GM21447 (cell line): ENCODE results near the gene NKX1-1.
"Not testable (repeated sequence)": the region's sequence is repeated elsewhere in the genome, so short reads cannot be mapped to it uniquely, and the experiment has no call there.

Experiments used
- ATAC-seq: cut with Tn5 transposase; IDR thresholded peaks from one replicate; pipeline ENCODE4 v1.9.1; 2021; ENCODE audit not compliant: unreplicated experiment

Gene NKX1-1

DNA sequence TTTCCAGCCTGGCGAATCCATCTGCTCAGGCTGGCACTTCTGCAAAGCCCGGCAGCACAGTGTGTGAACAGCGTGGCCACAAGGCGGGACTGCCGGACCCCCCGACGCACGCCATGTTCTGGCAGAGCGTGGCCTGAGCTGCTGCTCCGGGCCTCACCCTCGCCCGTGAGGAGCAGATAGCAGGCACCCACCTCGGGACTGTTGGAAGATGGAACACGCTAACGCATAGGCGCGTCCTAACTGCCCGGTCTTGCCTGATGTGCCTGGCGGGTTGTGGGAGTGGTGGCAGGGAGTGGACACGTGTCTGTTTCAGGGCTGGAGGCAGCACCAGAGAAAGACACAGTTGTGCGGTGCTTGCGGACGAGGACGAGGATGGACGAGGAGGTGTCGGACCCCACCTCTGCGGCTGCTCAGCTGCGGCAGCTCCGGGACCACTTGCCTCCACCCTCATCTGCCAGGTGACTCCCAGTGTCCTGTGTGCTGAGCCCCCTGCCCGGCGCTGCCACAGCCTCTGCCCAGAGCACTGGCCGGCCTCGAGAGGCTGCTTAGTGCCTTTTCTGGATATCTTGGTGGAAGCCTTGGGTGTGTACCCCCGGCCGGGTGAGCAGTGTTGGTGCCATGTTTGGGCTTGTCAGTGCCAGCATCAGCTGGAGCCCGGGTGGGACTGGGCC is 31.1 kb downstream of the NKX1-1 start:
- no peak for ATAC-seq

DNA sequence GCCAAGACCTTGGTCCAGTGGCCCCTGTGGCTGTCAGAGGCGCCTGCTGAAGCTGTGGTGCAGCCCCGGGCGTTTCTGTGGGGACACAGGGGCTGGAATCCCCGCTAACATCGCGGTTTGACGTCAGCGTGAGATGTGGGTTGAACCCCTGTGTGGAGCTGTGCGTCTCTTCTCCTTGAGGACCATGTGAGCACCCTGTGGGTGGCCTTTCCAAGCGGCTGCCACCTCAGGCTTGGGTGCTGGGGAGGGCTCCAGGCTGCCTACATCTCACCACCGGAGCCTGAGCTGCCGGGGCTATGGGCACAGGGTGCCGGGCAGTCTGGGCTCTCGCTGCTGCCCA is 31.6 kb downstream of the NKX1-1 start:
- no peak for ATAC-seq

DNA sequence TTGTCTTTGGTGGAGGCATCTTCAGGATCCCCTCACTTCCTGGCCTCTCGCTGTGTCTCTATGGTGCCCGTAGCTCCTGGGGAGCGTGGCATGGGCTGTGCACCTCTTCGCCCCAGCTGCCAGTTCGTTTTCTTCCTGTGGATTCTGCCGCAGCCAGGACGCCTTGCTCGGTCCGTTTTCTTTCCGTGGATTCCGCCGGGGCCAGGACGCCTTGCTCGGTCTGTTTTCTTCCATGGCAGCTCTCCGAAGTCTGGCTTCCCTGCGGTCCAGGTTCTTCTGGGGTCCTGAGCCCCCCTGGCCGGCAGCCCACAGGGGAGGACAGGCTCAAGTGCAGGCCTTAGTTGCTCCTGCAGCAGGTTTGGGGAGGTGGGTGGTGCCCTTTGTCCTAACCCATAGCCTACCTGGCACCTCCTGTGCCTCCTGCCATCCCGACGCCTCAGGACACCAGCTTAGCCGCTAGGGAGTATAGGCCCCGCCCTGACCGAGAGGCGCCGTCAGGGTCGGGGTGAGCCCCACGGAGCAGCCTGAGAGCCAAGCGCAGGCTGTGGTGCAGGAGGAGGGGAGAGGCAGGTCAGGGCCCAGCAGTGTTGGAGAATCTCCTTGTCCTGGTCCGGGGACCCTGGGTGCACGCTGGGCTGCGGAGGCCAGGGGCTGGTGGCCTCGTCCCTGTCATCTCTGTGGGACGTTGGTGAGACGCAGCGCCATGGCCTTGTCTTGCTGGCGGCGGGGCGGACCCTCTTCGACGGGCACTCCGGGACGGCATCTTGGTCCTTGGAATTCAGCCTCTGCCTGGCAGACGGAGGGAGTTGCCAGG is 32.1 kb downstream of the NKX1-1 start:
- ATAC-seq = no peak

DNA sequence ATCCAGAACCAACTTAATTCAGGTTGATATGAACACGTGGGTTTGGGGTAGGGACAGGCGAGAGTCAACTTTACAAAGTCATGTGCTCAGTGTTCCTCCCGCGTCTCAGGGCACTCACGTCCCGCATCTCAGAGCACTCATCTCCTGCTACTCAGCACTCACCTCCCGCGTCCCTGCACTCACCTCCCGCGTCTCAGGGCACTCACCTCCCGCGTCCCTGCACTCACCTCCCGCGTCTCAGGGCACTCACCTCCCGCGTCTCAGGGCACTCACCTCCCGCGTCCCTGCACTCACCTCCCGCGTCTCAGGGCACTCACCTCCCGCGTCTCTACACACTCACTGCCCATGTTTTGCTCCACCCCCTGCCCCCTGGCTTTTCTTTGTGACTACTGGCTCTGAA is 33.7 kb downstream of the NKX1-1 start:
- ATAC-seq = not testable (repeated sequence)

DNA sequence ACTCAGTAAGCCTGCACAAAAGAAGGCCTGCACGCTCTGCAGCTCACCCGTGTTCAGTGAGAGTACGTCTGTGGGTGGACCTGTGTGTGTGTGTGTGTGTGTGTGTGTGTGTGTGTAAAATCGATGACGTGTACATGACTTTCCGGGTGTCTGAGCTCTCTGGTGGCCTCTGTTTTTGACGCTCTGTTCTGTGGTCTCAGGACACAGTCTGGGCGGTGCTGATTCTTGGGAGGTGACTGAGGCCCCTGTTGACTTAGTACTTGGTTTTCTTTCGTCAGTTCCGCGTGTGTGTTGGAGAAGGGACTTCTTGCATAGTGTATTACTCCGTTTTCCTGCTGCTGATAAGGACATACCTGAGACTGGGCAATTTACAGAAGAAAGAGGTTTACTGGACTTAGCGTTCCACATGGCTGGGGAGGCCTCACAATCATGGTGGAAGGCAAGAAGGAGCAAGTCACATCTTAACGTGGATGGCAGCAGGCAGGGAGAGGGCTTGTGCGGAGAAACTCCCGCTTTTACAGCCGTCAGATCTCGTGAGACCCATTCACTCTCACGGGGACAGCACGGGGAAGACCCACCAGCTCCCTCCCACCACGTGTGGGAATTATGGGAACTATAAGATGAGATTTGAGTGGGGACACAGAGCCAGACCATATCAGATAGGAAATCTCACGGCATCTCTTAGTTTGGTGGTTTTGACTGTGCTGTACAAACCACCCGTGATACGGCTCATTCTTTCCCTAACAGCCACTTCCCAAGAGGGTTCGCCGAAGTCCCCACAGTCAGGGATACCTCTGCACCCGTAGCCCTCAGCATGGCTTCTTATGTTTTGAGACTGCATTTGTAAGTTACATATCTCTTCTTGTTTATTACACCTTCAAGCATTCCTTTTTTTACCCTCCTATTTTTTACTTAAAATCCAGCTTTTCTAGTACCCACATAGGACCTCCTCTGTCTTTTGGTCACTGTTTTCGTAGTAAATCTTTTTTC is 34.8 kb downstream of the NKX1-1 start:
- no peak for ATAC-seq

DNA sequence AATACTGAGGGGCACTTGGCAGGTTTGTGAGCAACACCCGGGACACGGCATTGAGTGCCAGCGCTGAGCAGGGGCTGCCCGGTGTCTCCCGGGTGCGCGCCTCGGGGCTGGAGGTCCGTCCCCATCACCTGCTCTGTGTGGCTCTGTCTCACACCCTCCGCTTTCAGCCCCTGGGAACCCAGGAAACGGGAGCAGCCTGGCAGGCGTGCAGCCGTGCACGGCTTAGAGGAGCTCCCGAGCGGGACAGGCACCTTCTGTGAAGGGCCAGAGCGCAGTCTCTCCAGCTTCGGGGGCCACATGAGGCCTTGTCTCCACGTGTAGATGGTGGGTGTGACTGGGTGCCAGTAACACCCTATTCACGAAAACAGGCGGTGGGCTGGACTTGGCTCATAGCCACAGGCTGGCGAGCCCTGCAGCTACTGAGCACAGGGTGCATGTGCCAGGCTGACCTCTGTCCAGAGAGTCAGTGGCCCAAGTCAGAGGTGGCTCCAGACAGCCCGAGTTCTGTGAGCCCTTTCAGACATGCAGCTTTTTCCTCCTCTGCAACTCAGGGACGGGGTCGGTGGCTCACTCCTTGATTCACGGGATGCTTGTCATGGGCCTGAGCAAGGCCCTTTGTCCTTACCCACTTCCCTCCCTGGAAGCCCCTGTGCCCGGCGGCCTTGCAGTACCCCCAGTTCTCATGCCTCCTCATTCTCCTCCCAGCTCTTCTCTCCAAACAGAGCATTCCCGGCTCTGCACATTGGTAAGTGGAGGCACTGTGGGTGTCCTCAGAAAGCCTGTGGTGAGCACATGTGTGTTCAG is 35.7 kb downstream of the NKX1-1 start:
- no peak for ATAC-seq

DNA sequence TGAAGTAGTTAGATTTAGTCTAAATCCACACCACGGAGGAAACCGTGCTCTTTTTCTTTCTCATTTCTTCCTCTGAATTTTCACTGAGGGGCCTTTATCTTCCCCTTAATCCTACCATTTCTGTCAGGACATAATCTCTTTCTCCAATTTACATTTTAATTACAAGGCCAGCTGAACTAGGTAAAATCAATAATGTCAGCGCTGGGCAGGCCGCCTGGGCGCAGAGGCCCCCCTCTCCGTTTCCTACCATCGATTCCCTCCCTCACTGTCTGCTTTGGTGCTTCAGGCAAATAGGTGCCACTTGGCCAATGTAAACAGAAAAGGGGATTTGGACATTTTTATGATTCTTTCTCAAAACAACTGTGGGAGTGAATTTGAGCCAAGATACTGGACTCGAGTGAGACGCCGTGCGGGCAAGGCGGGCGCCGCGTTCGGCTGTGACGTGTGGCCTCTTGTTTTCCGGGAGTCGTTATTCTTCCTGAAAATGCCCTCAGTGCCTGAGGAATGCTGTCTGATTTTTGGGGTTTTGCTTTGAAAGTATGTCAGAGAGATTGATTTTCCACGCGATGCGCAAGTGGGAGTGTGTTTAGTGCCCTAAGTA is 36.7 kb downstream of the NKX1-1 start:
- no peak for ATAC-seq

DNA sequence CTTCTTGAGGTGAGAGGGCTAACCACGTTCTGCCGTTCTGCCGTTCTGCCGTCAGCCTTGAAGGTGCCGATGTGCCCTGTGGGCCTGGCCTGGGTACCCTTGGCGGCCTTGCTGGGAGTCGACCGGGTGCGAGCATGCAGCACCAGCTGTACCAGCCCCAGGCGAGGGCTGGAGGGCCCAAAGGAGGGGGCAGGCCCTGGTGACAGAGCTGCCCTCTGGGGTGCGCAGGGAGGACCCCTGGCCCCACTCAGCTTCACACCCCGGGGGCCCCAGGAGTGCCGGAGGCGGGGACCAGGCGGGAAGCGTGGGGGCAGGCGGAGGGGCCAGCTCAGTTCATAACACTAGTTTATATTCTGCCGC is 37.2 kb downstream of the NKX1-1 start:
- ATAC-seq = no peak

DNA sequence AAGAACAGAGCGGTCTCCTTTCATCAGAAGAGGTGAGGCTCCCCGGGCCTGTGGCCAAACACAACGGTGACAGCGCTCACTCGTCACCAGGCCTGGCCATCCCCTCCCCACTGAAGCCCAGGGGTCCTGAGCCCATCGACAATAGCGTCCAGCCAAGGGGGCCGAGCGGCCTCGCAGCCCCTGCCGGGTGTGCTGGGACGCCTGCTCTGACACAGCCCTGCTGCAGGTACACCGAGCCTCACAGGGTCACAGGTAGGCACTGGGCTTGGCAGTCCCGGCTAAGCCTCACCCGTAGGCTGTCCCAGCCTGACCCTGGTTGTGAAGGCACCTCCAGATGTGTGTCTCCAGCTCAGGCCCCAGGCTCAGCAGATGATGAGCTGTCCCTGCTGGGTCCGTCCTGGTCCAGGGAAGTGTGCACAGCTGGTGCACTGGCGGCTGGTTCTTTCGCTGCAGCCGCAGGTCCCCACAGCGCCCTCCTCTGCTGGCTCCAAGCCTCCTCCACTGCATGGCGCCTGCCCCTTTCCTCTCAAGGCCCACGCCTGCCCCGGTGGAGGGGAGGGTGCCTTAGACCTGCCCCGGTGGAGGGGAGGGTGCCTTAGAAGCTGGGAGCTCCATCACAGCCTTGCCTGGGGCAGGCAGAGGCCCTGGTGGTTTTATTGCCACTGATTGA is 37.7 kb downstream of the NKX1-1 start:
- no peak for ATAC-seq

DNA sequence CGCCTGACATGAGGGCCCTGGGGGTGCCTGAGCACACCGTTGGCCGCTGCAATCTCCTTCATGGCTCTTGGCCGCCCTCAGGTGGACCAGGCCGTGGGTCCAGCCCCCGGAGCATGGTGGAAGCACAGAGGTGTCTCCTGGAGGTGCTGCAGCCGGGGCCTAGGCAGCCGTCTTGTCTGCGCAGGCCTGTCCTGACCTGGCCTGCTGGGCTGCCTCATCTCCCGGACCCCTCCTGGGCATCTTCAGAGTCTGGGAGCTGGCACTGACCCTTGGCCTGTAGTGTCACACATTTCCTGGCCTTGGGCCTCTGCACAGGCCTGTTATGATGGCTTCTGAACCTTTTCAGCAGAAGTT is 38.3 kb downstream of the NKX1-1 start:
- no peak for ATAC-seq

DNA sequence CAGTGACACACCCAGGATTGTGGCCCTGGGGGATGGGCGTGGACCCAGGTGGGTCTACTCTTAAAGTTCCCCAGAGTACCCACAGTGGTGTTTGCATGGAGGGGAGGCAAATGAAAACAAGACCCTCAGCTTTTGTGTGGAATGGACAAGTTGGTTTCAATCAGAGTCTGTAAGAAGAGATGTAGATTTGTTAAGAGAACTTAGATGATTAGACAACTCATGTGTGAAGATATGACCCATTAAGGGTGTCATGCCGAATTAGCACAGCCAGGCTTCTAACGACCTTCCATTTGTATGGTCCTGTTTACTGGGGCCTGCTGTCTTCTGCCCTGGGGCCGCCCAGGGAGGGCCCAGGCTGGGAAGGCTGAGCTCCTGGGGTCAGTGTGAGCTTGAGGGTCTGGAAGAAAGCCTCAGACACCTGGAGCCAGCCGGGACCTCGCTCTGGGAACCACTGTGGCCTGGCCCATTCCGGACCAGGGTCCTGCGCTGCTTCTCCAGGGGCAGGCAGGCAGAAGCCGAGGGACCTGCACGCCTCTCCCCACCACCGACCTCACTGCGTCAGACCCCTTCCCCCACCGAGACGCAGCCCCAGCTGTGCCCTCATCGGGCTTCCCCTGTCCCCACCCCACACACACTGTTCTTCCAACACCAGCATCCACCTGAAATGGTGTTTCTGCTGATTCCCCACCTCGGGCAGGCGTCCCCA is 38.9 kb downstream of the NKX1-1 start:
- no peak for ATAC-seq

DNA sequence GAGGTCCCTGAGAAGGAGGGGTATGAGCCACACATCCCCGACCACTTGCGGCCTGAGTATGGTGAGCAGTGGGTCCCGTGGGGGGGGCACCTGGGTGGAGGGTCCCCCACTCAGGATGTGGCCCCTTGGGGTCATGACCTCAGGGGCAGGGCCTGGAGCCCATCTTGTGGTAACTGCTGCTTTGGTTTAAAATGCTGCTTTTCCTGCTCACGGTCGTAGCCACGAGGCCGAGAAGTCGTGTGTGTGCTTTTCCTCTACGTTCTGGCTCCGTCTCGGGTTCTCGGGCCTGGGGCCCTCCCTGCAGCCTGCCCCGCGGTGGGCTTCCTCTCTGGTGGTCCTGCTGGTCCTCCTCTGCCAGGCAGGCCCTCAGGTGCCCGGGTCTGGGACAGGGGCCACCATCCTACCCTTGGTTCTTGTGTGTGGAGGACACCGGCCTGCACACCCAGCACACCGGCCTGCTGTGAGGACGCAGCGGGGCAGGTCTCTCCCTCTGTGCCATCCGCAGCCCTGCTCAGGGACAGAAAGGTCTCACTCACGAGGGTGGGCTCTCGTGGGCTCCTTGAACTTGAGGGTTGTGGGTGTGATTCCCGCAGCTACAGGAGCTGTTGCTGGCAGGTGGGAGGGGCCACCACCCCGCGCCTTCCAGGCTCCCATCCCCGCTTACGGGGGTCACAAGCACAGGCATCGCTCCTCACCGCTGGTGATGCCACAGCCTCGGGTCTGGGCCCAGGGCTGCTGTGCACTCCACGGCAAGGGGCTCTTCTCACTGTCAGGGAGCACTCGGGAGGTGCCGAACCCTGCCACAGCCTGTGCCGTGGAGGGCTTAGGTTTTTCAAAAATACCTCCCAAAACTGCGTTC is 39.6 kb downstream of the NKX1-1 start:
- ATAC-seq = no peak

DNA sequence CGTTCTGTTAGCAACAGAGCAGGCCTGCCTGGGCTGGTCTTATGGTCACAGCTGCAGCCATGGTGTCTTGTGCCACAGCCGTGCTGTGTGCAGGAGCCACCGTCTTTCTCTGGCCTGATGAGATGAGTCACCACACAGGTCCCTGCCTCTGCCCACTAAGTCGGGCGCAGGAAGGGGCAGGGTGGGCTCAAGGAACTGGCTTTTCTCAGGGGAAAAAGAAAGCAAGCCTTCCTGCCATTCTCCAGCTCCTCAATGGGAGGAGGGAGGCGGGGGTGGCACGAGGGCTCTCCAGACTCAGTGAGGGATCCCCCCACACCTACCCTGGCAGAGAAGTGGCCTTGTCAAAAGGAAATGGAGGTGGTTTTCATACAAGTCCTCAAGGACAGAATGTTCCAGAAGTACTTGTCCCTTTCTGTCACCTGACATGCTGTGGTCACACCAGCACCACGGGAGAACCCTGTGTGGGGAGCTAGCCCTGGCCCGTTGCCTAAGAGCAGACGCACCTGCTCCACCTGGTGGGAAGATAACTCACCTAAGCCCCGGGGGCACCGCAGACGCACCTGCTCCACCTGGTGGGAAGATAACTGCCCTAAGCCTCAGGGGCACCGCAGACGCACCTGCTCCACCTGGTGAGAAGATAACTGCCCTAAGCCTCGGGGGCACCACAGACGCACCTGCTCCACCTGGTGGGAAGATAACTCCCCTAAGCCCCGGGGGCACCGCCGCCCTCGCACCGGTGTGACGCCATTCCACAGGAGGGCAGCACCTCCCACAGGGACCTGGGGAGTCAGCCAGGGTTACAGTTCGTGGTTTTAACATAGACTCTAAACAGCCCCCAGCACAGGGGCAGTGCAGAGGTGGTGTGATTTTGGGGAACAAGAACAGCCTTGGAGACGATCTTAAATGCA is 40.7 kb downstream of the NKX1-1 start:
- no peak for ATAC-seq

DNA sequence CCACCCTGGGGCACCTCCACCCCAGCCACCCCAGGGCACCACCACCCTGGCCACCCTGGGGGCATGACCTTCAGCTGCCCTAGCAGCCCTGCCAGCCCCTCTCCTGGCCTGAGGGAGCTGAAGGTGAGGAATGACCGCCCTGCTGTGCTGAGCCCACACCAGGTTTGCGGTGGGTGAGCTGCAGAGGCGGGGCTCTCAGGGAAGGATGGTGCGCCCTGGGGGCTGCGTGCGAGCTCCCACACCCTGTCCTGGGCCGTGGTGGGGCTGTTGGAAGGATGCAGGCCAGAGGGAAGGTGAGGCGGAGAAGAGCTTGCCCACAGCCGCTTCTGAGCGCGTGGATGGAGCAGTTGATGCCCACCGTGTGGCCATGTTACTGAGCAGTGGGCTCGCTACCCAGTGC is 41.5 kb downstream of the NKX1-1 start:
- ATAC-seq = no peak

DNA sequence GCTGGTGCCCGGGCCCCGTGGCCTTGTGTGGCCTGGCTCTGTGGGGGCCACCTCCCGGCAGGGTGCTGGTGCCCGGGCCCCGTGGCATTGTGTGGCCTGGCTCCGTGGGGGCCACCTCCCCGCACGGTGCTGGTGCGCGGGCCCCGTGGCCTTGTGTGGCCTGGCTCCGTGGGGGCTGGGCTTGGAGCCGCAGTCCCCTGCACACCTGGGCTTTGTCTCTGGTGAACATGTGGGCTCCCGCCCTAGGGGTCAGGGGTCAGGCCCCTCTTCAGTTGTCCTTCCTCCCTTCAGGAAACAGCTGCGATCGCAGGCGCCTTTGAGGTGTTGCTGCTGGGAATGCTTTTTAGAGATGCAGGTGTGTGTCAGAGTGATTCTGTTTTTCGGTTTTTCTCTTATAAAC is 42.0 kb downstream of the NKX1-1 start:
- no peak for ATAC-seq

DNA sequence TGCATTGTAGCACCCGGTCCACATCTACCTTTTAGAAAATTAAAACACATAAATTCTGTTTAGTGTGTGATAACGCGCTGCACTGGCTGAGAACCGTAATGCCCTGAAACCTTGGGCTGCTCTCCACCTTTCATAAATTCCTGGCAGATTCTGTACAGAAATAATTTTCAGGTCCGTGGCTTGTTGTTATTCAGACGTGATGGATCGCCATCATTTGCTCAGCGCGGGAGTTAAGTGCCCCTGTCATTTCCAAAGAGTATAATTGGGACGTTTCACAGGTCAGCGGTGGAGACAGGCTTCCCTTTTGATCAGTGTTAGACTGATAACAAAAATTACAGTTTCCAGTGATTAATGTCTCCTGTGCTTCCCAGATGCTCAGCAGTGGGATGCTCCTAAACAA is 42.7 kb downstream of the NKX1-1 start:
- ATAC-seq = no peak

DNA sequence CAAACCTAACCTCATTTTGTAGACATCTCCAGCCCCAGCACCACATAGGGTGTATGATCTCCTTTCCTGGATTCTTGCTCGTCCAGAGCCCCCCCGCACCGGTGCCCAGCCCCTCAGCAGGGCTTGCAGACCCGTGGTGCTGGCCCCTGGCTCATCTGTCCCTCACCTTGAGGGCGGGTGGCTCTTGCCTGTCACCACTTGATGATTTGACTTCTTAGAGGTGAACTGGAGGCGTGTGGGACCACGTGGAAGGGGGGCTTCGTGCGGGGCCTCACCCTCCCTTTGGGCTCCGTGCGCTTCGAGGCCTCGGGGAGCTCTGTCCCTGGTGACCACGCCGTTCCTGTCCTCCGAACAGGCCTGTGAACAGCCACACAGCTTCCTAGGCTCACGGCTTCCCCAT is 43.7 kb downstream of the NKX1-1 start:
- ATAC-seq = no peak
